K562 (cell line): ENCODE results near the gene VRK1. TPM values are rescaled to one million over a fixed set of nuclear protein-coding genes. Genes with fewer than 3 reads are reported as not detected.

Experiments
- ATAC-seq: fragments of 200-7000 bp; cut with Tn5 transposase; 3 replicates; pipeline ENCODE4 v1.9.1; 2020; ENCODE audit warnings: moderate library complexity
- BruUV-seq: library from RNA; stranded (reverse); fragments of 400-500 nt; replicated peaks from 2 replicates; lab custom pipeline; 2021; lab: Mats Ljungman, UMichigan
- CTCF ChIA-PET: fragments of 300-600 bp; formaldehyde crosslinking; extraction: SDS; loops from one replicate; lab custom pipeline; 2021; ENCODE audit warnings: low intra/inter-chr PET ratio; lab: Yijun Ruan, JAX
- POLR2A ChIA-PET: fragments of 300-600, 350-650 bp; sonication (Branson Sonifier 250); formaldehyde crosslinking; extraction: SDS; loops from one replicate; lab custom pipeline; 2021; ENCODE audit warnings: antibody characterized with exemption, inconsistent platforms; lab: Yijun Ruan, JAX
- DNase-seq, 4 experiments: peaks; one replicate each; pipeline versions ENCODE4 v3.0.0 to v3.0.0-alpha.2; 2011 to 2018; ENCODE audit warnings: low spot score in 3 of 4, mixed read lengths in 3 of 4; ENCODE audit errors: extremely low read depth in 1 of 4
- FAIRE-seq: peaks from 2 replicates; lab custom pipeline; 2011; peaks lifted over from hg19 to GRCh38; lab: Jason Lieb, UNC
- H2AFZ ChIP-seq: 2 replicates; pipeline ENCODE4 v1.6.0; 2011; ENCODE audit warnings: low read depth, low read length, control low read depth, inconsistent platforms
- H3K27ac ChIP-seq: fragments of 200-600 bp; 3 replicates; pipeline ENCODE4 v1.8.0; 2011; ENCODE audit warnings: low read depth, mild to moderate bottlenecking, control low read depth, inconsistent platforms, low read length, moderate library complexity, mixed read lengths; ENCODE audit errors: extremely low read depth
- H3K27me3 ChIP-seq, 2 experiments: fragments of 300-600 bp in 1 of 2; 2 replicates in 1 of 2; 3 replicates in 1 of 2; pipeline versions ENCODE4 v1.6.0 to v1.8.0; 2011; ENCODE audit warnings: inconsistent platforms in 2 of 2, low read length in 2 of 2, mild to moderate bottlenecking in 1 of 2, mixed read lengths in 1 of 2, moderate library complexity in 1 of 2; ENCODE audit not compliant: control insufficient read depth in 2 of 2, insufficient read depth in 2 of 2
- H3K36me3 ChIP-seq: fragments of 300-600 bp; 3 replicates; pipeline ENCODE4 v1.8.0; 2011; ENCODE audit warnings: mild to moderate bottlenecking, low read length, inconsistent platforms; ENCODE audit not compliant: control insufficient read depth, insufficient read depth
- H3K4me1 ChIP-seq, 2 experiments: fragments of 200-600 bp in 1 of 2; replicated peaks in 1 of 2; 2 replicates in 1 of 2; 3 replicates in 1 of 2; pipeline versions ENCODE4 v1.5.1 to v1.8.0; 2011; ENCODE audit warnings: inconsistent platforms in 2 of 2, low read length in 2 of 2, mild to moderate bottlenecking in 1 of 2, mixed read lengths in 1 of 2, moderate library complexity in 1 of 2; ENCODE audit not compliant: control insufficient read depth in 2 of 2, insufficient read depth in 2 of 2
- H3K4me2 ChIP-seq: 2 replicates; pipeline ENCODE4 v1.6.1; 2011; ENCODE audit warnings: low read length, control low read depth, inconsistent platforms, mixed read lengths; ENCODE audit not compliant: insufficient read depth
- H3K4me3 ChIP-seq: fragments of 200-600 bp; sonication (generic), shearing (Covaris generic); 2 replicates; pipeline ENCODE4 v1.5.1; 2016; ENCODE audit warnings: control low read depth, inconsistent platforms
- H3K79me2 ChIP-seq: fragments of 200-600 bp; 3 replicates; pipeline ENCODE4 v1.8.0; 2011; ENCODE audit warnings: low read length, inconsistent platforms; ENCODE audit not compliant: control insufficient read depth, insufficient read depth
- H3K9ac ChIP-seq, 2 experiments: 2 replicates each; pipeline versions ENCODE4 v1.6.0 to v1.6.1; 2011; ENCODE audit warnings: low read depth in 2 of 2, low read length in 2 of 2, control low read depth in 1 of 2, inconsistent platforms in 1 of 2, mild to moderate bottlenecking in 1 of 2, mixed read lengths in 1 of 2; ENCODE audit not compliant: insufficient read depth in 1 of 2
- H3K9me1 ChIP-seq: one replicate; pipeline ENCODE4 v1.6.0; 2011; ENCODE audit warnings: inconsistent platforms, mild to moderate bottlenecking, low read length, moderate library complexity; ENCODE audit not compliant: control insufficient read depth, insufficient read depth
- H3K9me3 ChIP-seq: replicated peaks from 2 replicates; pipeline ENCODE4 v1.5.1; 2011; ENCODE audit warnings: low read depth, low read length, inconsistent platforms; ENCODE audit not compliant: control insufficient read depth, insufficient read depth
- H4K20me1 ChIP-seq: replicated peaks from 2 replicates; pipeline ENCODE4 v1.6.1; 2011; ENCODE audit warnings: low read length, inconsistent platforms, mixed read lengths; ENCODE audit not compliant: control insufficient read depth, insufficient read depth
- CREB3 ChIP-seq: fragments of 450-650 bp; conservative IDR thresholded peaks from 2 replicates; pipeline ENCODE4 v1.6.1; 2016; ENCODE audit warnings: missing genetic modification characterization, low read depth, mild to moderate bottlenecking, missing compliant biosample characterization, moderate library complexity
- ETV6 ChIP-seq, 3 experiments: fragments of 150-350 bp in 1 of 3; sonication (generic) in 1 of 3; formaldehyde crosslinking in 1 of 3; IDR thresholded peaks; 2 replicates each; pipeline versions ENCODE4 v1.6.1 to v1.8.0; 2014 to 2022; ENCODE audit warnings: borderline replicate concordance in 2 of 3, low read depth in 2 of 3, antibody characterized with exemption in 1 of 3, low read length in 1 of 3, mild to moderate bottlenecking in 1 of 3, missing genetic modification reagents in 1 of 3
- FOXM1 ChIP-seq, 2 experiments: fragments of 450-650 bp in 1 of 2; sonication (generic) in 1 of 2; formaldehyde crosslinking in 1 of 2; IDR thresholded peaks; 2 replicates each; pipeline versions ENCODE4 v1.6.1 to v1.9.0; 2017 to 2022; ENCODE audit warnings: low read depth in 2 of 2, mild to moderate bottlenecking in 2 of 2, missing genetic modification reagents in 1 of 2, moderate library complexity in 1 of 2
- IRF2 ChIP-seq: sonication (generic); formaldehyde crosslinking; IDR thresholded peaks from 2 replicates; pipeline ENCODE4 v1.8.1; 2022; ENCODE audit warnings: mild to moderate bottlenecking, missing genetic modification reagents
- NEUROD1 ChIP-seq: fragments of 150-350 bp; IDR thresholded peaks from 2 replicates; pipeline ENCODE4 v1.6.1; 2014; ENCODE audit warnings: borderline replicate concordance, low read length, low read depth; ENCODE audit not compliant: partially characterized antibody
- SAP30 ChIP-seq: fragments of 200-600 bp; sonication (generic); IDR thresholded peaks from 2 replicates; pipeline ENCODE4 v1.6.1; 2012; ENCODE audit warnings: borderline replicate concordance, low read depth, mild to moderate bottlenecking, moderate library complexity, low read length, control low read depth, inconsistent platforms; ENCODE audit not compliant: insufficient read depth, poor library complexity, severe bottlenecking
- SREBF2 ChIP-seq: sonication (generic); formaldehyde crosslinking; IDR thresholded peaks from 2 replicates; pipeline ENCODE4 v1.4.0; 2020; ENCODE audit warnings: mild to moderate bottlenecking, missing genetic modification reagents
- XRCC5 ChIP-seq: fragments of 200-400 bp; formaldehyde crosslinking; IDR thresholded peaks from 2 replicates; pipeline ENCODE4 v1.6.1; 2017; ENCODE audit warnings: low read depth, mild to moderate bottlenecking, low read length
- ZNF134 ChIP-seq: fragments of 250-450 bp; sonication (Bioruptor Pico); conservative IDR thresholded peaks from 2 replicates; pipeline ENCODE4 v1.4.0; 2020
- ZNF232 ChIP-seq: sonication (generic); formaldehyde crosslinking; IDR thresholded peaks from 2 replicates; pipeline ENCODE4 v1.8.0; 2022; ENCODE audit warnings: mild to moderate bottlenecking, missing genetic modification reagents
- WGBS: fragments of 100-300 bp; shearing (Covaris generic); methylation state at CpG from one replicate; pipeline ENCODE4 v1.1.6; 2016; ENCODE audit warnings: low coverage, mixed read lengths; ENCODE audit not compliant: insufficient coverage; ENCODE audit errors: missing lambda C conversion rate; 5-methylcytosine and 5-hydroxymethylcytosine counted together
- in situ Hi-C: fragments of 300-500 bp; cut with MboI; formaldehyde crosslinking; loops from 4 replicates; pipeline ENCODE4 v1.15.0; 2018; ENCODE audit warnings: inconsistent platforms, mixed read lengths
- intact Hi-C: fragments of 100-400 bp; cut with micrococcal nuclease; formaldehyde crosslinking; loops from 2 replicates; pipeline ENCODE4 v1.14.2; 2022
- polyA plus RNA-seq, 8 experiments: library from polyadenylated mRNA; depleted of rRNA in 4 of 8; stranded (reverse) in 5 of 8; unstranded in 3 of 8; fragments of >200 nt; fragmentation: Nextera tagmentation in 2 of 8; fragmentation: Illumina TruSeq in 1 of 8; extraction: Ambion mirVana in 2 of 8; extraction: Trizol in 1 of 8; gene quantifications; 2 replicates each; pipeline versions ENCODE4 v1.2.1 to v1.2.3, GENCODE V29; 2011 to 2014; ENCODE audit warnings: inconsistent platforms in 1 of 8, missing spikeins in 1 of 8
- total RNA-seq, 7 experiments: library from RNA; depleted of rRNA in 6 of 7; stranded (reverse); fragments of >200 nt in 6 of 7; fragmentation: Illumina TruSeq in 2 of 7; extraction: Trizol in 2 of 7; gene quantifications; 2 replicates each; pipeline versions ENCODE4 v1.2.1 to v1.2.3, GENCODE V29; 2011 to 2021; ENCODE audit warnings: low replicate concordance in 1 of 7
- TF ChIP-seq, protein P1 (sequence below): fragments of 250-450 bp; sonication (Bioruptor Pico); IDR thresholded peaks from 2 replicates; pipeline ENCODE4 v1.8.0; 2022; ENCODE audit warnings: inconsistent platforms
- TF ChIP-seq, protein P2 (sequence below): sonication (generic); formaldehyde crosslinking; IDR thresholded peaks from 2 replicates; pipeline ENCODE4 v1.8.0; 2022; ENCODE audit warnings: missing genetic modification reagents, mild to moderate bottlenecking, borderline replicate concordance

VRK1 gene
- total and polyA plus RNA-seq, 9 of the 15 experiments (the other 6 are each of a cell fraction or from before 2014, with no cell fraction given), result 83.6 to 177 (median 116) TPM

GRCh38 chr14:96914571-96915128, 117.5 kb downstream of the VRK1 start:
- no peak for ATAC-seq
- no peak for FAIRE-seq
- no peak for DNase-seq
- H3K9me3 ChIP-seq, result peaks cover 12% of the 10 kb centered on the region
- no peaks in the 10 kb centered on the region for H3K27me3 ChIP-seq
- no peak overlapping the region for H3K4me2 ChIP-seq
- peaks cover 0 to 22% of the 10 kb centered on the region in 2 experiments; a peak in 3 of 5 replicates for H3K4me1 ChIP-seq
- intact Hi-C loops, result no loop called here
- H3K9me1 ChIP-seq, result no peaks in the 10 kb centered on the region
- H3K4me3 ChIP-seq, result no peak overlapping the region
- H3K79me2 ChIP-seq, result no peaks in the 10 kb centered on the region; the same call in 2 of the 3 replicates
- POLR2A ChIA-PET, result interaction anchor here (0.6 to 1.8 kb wide), 3 partner anchors 11 to 481 kb away, joined by 3 to 4 read pairs (median 3); no protein-coding TSS in a partner anchor
- in situ Hi-C loops, result no loop called here
- 66% methylated on average over 5 of the region's 5 CpGs for WGBS
- BruUV-seq, result no TSS peak
- no peak overlapping the region for H3K27ac ChIP-seq
- CTCF ChIA-PET, result no interaction called here
- no peak overlapping the region for H3K9ac ChIP-seq
- H4K20me1 ChIP-seq, result no peaks in the 10 kb centered on the region
- H2AFZ ChIP-seq, result no peak overlapping the region
- H3K36me3 ChIP-seq, result no peaks in the 10 kb centered on the region; the same call in 2 of the 3 replicates
- TF ChIP-seq NEUROD1 (no peak), ZNF134 (CRISPR knock-in tag) (no peak), XRCC5 (no peak), ZNF232 (CRISPR knock-in tag) (no peak), IRF2 (CRISPR knock-in tag) (no peak), SAP30 (no peak), ETV6 (IDR thresholded peaks at IDR 0.05; ENCODE audit: borderline replicate concordance in 1 of 2, low read depth in 2 of 2, low read length in 1 of 2) (no peak), ETV6 (CRISPR knock-in tag; IDR thresholded peaks at IDR 0.05; ENCODE audit: borderline replicate concordance) (no peak), CREB3 (tag) (no peak), FOXM1 (IDR thresholded peaks at IDR 0.05; ENCODE audit: low read depth) (no peak), FOXM1 (CRISPR knock-in tag; IDR thresholded peaks at IDR 0.05; ENCODE audit: low read depth) (no peak), SREBF2 (CRISPR knock-in tag) (no peak)
- TF ChIP-seq, protein P1, sequence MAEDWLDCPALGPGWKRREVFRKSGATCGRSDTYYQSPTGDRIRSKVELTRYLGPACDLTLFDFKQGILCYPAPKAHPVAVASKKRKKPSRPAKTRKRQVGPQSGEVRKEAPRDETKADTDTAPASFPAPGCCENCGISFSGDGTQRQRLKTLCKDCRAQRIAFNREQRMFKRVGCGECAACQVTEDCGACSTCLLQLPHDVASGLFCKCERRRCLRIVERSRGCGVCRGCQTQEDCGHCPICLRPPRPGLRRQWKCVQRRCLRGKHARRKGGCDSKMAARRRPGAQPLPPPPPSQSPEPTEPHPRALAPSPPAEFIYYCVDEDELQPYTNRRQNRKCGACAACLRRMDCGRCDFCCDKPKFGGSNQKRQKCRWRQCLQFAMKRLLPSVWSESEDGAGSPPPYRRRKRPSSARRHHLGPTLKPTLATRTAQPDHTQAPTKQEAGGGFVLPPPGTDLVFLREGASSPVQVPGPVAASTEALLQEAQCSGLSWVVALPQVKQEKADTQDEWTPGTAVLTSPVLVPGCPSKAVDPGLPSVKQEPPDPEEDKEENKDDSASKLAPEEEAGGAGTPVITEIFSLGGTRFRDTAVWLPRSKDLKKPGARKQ (CRISPR knock-in tag), result no peak
- TF ChIP-seq, protein P2, sequence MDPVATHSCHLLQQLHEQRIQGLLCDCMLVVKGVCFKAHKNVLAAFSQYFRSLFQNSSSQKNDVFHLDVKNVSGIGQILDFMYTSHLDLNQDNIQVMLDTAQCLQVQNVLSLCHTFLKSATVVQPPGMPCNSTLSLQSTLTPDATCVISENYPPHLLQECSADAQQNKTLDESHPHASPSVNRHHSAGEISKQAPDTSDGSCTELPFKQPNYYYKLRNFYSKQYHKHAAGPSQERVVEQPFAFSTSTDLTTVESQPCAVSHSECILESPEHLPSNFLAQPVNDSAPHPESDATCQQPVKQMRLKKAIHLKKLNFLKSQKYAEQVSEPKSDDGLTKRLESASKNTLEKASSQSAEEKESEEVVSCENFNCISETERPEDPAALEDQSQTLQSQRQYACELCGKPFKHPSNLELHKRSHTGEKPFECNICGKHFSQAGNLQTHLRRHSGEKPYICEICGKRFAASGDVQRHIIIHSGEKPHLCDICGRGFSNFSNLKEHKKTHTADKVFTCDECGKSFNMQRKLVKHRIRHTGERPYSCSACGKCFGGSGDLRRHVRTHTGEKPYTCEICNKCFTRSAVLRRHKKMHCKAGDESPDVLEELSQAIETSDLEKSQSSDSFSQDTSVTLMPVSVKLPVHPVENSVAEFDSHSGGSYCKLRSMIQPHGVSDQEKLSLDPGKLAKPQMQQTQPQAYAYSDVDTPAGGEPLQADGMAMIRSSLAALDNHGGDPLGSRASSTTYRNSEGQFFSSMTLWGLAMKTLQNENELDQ (CRISPR knock-in tag), result no peak
